HEK293 (cell line): ENCODE data around the gene APBB1.

Source experiments
- CTCF ChIA-PET: fragments of 350-600 bp; formaldehyde crosslinking; extraction: SDS; loops from one replicate; lab custom pipeline; 2021; ENCODE audit warnings: antibody characterized with exemption; lab: Yijun Ruan, JAX
- POLR2A ChIA-PET: fragments of 300-600 bp; formaldehyde crosslinking; extraction: SDS; loops from one replicate; lab custom pipeline; 2020; ENCODE audit warnings: antibody characterized with exemption, inconsistent platforms; lab: Yijun Ruan, JAX
- H3K27ac ChIP-seq: fragments of 200-500 bp; sonication (Bioruptor generic); 2 replicates; pipeline ENCODE4 v1.5.1; 2014; ENCODE audit warnings: low read depth, low read length, control low read depth, inconsistent platforms; ENCODE audit errors: extremely low read depth
- H3K36me3 ChIP-seq, 2 experiments: fragments of 200-500 bp in 1 of 2; sonication (Bioruptor generic) in 1 of 2; 1 replicate in 1 of 2; 2 replicates in 1 of 2; pipeline ENCODE4 v1.5.1; 2014 to 2017; ENCODE audit warnings: inconsistent platforms in 2 of 2, low read length in 2 of 2; ENCODE audit not compliant: control insufficient read depth in 2 of 2, insufficient read depth in 1 of 2
- H3K4me1 ChIP-seq: fragments of 200-500 bp; sonication (Bioruptor generic); 2 replicates; pipeline ENCODE4 v1.5.1; 2014; ENCODE audit warnings: mild to moderate bottlenecking, low read length, inconsistent platforms; ENCODE audit not compliant: control insufficient read depth, insufficient read depth
- H3K4me3 ChIP-seq: 2 replicates; pipeline ENCODE4 v1.5.1; 2011; ENCODE audit warnings: low read depth, mild to moderate bottlenecking, control low read depth, low read length, moderate library complexity
- H3K9me3 ChIP-seq: fragments of 200-500 bp; sonication (Bioruptor generic); 2 replicates; pipeline ENCODE4 v1.5.1; 2014; ENCODE audit warnings: low read depth, low read length, inconsistent platforms; ENCODE audit not compliant: control insufficient read depth, insufficient read depth
- GLIS1 ChIP-seq: fragments of 450-650 bp; formaldehyde crosslinking; IDR thresholded peaks from 2 replicates; pipeline ENCODE4 v1.5.1; 2016; ENCODE audit warnings: missing biosample characterization, missing genetic modification characterization
- GLIS2 ChIP-seq: fragments of 450-650 bp; formaldehyde crosslinking; IDR thresholded peaks from 2 replicates; pipeline ENCODE4 v1.5.1; 2016; ENCODE audit warnings: missing biosample characterization, missing genetic modification characterization
- PRDM10 ChIP-seq: fragments of 450-650 bp; formaldehyde crosslinking; IDR thresholded peaks from 2 replicates; pipeline ENCODE4 v1.5.1; 2016; ENCODE audit warnings: missing biosample characterization, missing genetic modification characterization
- REPIN1 ChIP-seq: fragments of 450-650 bp; formaldehyde crosslinking; IDR thresholded peaks from 2 replicates; pipeline ENCODE4 v1.5.1; 2017; ENCODE audit warnings: missing biosample characterization, missing genetic modification characterization, low read depth
- YY1 ChIP-seq: fragments of 450-650 bp; formaldehyde crosslinking; IDR thresholded peaks from 2 replicates; pipeline ENCODE4 v1.5.1; 2018; ENCODE audit warnings: missing biosample characterization, missing genetic modification characterization
- ZBTB1 ChIP-seq: fragments of 450-650 bp; formaldehyde crosslinking; IDR thresholded peaks from 2 replicates; pipeline ENCODE4 v1.5.1; 2016; ENCODE audit warnings: missing biosample characterization, missing genetic modification characterization
- ZBTB21 ChIP-seq: fragments of 450-650 bp; formaldehyde crosslinking; IDR thresholded peaks from 2 replicates; pipeline ENCODE4 v1.5.1; 2017; ENCODE audit warnings: missing biosample characterization, missing genetic modification characterization
- ZNF148 ChIP-seq: fragments of 450-650 bp; formaldehyde crosslinking; IDR thresholded peaks from 2 replicates; pipeline ENCODE4 v1.5.0; 2017; ENCODE audit warnings: missing biosample characterization, missing genetic modification characterization, borderline replicate concordance
- ZNF169 ChIP-seq: fragments of 450-650 bp; formaldehyde crosslinking; IDR thresholded peaks from 2 replicates; pipeline ENCODE4 v1.5.1; 2016; ENCODE audit warnings: missing biosample characterization, missing genetic modification characterization
- ZNF174 ChIP-seq: fragments of 450-650 bp; formaldehyde crosslinking; IDR thresholded peaks from 2 replicates; pipeline ENCODE4 v1.5.0; 2017; ENCODE audit warnings: missing biosample characterization, mild to moderate bottlenecking, missing genetic modification characterization
- ZNF362 ChIP-seq: fragments of 450-650 bp; formaldehyde crosslinking; IDR thresholded peaks from 2 replicates; pipeline ENCODE4 v1.5.1; 2016; ENCODE audit warnings: missing biosample characterization, missing genetic modification characterization
- ZNF426 ChIP-seq: fragments of 450-650 bp; formaldehyde crosslinking; IDR thresholded peaks from 2 replicates; pipeline ENCODE4 v1.5.1; 2017; ENCODE audit warnings: missing biosample characterization, missing genetic modification characterization, mild to moderate bottlenecking, inconsistent platforms, moderate library complexity
- ZNF473 ChIP-seq: fragments of 450-650 bp; formaldehyde crosslinking; IDR thresholded peaks from 2 replicates; pipeline ENCODE4 v1.5.1; 2017; ENCODE audit warnings: missing biosample characterization, missing genetic modification characterization
- ZNF555 ChIP-seq: fragments of 450-650 bp; formaldehyde crosslinking; conservative IDR thresholded peaks from 2 replicates; pipeline ENCODE4 v1.5.1; 2017; ENCODE audit warnings: missing biosample characterization, mild to moderate bottlenecking, missing genetic modification characterization, inconsistent platforms
- ZNF558 ChIP-seq: fragments of 450-650 bp; formaldehyde crosslinking; IDR thresholded peaks from 2 replicates; pipeline ENCODE4 v1.5.1; 2016; ENCODE audit warnings: missing biosample characterization, missing genetic modification characterization
- ZNF561 ChIP-seq: fragments of 450-650 bp; IDR thresholded peaks from 2 replicates; pipeline ENCODE4 v1.5.1; 2018; ENCODE audit warnings: missing biosample characterization, missing genetic modification characterization, borderline replicate concordance
- ZNF624 ChIP-seq: fragments of 450-650 bp; formaldehyde crosslinking; IDR thresholded peaks from 2 replicates; pipeline ENCODE4 v1.5.1; 2017; ENCODE audit warnings: missing biosample characterization, missing genetic modification characterization
- ZNF792 ChIP-seq: fragments of 450-650 bp; formaldehyde crosslinking; IDR thresholded peaks from 2 replicates; pipeline ENCODE4 v1.5.1; 2016; ENCODE audit warnings: missing biosample characterization, missing genetic modification characterization
- ZNF837 ChIP-seq: fragments of 450-650 bp; formaldehyde crosslinking; IDR thresholded peaks from 2 replicates; pipeline ENCODE4 v1.5.1; 2016; ENCODE audit warnings: missing biosample characterization, missing genetic modification characterization
- ZXDB ChIP-seq: fragments of 450-650 bp; formaldehyde crosslinking; IDR thresholded peaks from 2 replicates; pipeline ENCODE4 v1.5.1; 2016; ENCODE audit warnings: missing biosample characterization, missing genetic modification characterization
- TF ChIP-seq, protein P1 (sequence below): fragments of 450-650 bp; IDR thresholded peaks from 2 replicates; pipeline ENCODE4 v1.5.1; 2018; ENCODE audit warnings: missing biosample characterization, mild to moderate bottlenecking, missing genetic modification characterization
- TF ChIP-seq, protein P2 (sequence below): fragments of 450-650 bp; formaldehyde crosslinking; IDR thresholded peaks from 2 replicates; pipeline ENCODE4 v1.5.1; 2016; ENCODE audit warnings: missing biosample characterization, missing genetic modification characterization

APBB1 gene

DNA sequence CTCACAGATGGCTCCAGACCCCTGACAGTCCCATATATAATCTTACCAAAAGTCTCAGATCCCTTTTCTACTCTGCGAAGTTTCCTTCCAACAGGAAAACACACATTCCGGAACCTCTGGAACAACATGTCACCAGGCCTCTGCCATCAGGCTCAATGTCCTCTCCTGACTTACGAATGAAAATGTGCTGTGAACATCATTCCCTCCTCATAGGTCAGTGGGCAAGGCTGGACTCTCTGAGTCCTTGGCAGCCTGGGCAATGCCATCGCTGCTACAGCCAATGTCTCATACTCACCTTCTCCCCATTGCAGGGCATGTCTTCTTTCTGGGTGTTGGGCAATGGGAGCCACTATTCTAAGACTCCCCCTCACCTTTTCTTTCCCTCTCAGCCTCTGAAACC is 23.5 kb upstream of the APBB1 start:
- Histone ChIP-seq H3K4me1 (no peaks in the 10 kb centered on the region), H3K9me3 (no peaks in the 10 kb centered on the region), H3K27ac (no peak overlapping the region), H3K36me3 (peaks cover 0 to under 1% of the 10 kb centered on the region in 2 experiments; a peak in 1 of 3 replicates), H3K4me3 (no peak overlapping the region)
- TF ChIP-seq YY1 (tag by site-specific recombination) (no peak), ZBTB21 (tag by site-specific recombination) (no peak), ZNF148 (tag by site-specific recombination) (no peak), GLIS1 (no peak), ZNF624 (no peak), ZNF362 (tag by site-specific recombination) (no peak), REPIN1 (tag by site-specific recombination) (no peak)
- TF ChIP-seq, protein P1, sequence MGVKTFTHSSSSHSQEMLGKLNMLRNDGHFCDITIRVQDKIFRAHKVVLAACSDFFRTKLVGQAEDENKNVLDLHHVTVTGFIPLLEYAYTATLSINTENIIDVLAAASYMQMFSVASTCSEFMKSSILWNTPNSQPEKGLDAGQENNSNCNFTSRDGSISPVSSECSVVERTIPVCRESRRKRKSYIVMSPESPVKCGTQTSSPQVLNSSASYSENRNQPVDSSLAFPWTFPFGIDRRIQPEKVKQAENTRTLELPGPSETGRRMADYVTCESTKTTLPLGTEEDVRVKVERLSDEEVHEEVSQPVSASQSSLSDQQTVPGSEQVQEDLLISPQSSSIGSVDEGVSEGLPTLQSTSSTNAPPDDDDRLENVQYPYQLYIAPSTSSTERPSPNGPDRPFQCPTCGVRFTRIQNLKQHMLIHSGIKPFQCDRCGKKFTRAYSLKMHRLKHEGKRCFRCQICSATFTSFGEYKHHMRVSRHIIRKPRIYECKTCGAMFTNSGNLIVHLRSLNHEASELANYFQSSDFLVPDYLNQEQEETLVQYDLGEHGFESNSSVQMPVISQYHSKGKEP, result no peak
- TF ChIP-seq, protein P2, sequence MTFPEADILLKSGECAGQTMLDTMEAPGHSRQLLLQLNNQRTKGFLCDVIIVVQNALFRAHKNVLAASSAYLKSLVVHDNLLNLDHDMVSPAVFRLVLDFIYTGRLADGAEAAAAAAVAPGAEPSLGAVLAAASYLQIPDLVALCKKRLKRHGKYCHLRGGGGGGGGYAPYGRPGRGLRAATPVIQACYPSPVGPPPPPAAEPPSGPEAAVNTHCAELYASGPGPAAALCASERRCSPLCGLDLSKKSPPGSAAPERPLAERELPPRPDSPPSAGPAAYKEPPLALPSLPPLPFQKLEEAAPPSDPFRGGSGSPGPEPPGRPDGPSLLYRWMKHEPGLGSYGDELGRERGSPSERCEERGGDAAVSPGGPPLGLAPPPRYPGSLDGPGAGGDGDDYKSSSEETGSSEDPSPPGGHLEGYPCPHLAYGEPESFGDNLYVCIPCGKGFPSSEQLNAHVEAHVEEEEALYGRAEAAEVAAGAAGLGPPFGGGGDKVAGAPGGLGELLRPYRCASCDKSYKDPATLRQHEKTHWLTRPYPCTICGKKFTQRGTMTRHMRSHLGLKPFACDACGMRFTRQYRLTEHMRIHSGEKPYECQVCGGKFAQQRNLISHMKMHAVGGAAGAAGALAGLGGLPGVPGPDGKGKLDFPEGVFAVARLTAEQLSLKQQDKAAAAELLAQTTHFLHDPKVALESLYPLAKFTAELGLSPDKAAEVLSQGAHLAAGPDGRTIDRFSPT (tag by site-specific recombination), result no peak
- ChIA-PET CTCF (interaction anchor here (0.7 to 11.2 kb wide), 9 partner anchors 16 to 1579 kb away, joined by 3 to 228 read pairs (median 8); partner anchors contain the start of gene SMPD1), POLR2A (no interaction called here)

DNA sequence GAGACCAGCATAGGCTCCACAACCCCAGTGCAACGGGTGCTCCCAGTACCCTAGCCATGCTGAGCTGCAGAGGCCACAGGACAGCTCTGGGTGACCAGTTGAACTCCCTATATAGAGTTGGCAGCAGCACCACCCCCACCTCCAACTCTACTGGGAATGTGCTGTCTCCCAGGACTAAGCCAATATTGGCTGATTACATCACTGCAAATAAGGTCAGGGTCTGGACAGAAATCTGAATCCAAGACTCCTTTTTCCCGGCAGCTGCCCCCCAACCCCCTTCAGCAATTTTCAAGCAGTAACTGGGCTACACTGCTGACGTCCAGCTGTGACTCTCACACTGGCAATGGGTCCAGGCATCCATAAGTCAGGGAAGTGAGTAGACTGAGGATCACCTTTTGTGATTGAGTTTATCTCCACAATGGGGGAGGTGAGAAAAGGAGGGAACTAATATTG is 22.0 kb upstream of the APBB1 start, which contains the start of gene HPX:
TSS of gene HPX (minus strand) at position 82 of the 453 bp plus-strand sequence. CDS start at position 58, 24 bp downstream.
- ChIA-PET CTCF (interaction anchor here (0.6 to 11.2 kb wide), 9 partner anchors 12 to 242 kb away, joined by 3 to 228 read pairs (median 5); partner anchors contain the start of gene MRPL17), POLR2A (no interaction called here)
- H3K27ac ChIP-seq, result no peak within 1 kb of the TSS
- no peak for TF ChIP-seq ZNF174 (tag by site-specific recombination)
- no peak for TF ChIP-seq ZNF792
- no peak for TF ChIP-seq ZNF558 (tag by site-specific recombination)
- TF ChIP-seq ZNF169 (tag by site-specific recombination), result no peak
- no peak for TF ChIP-seq PRDM10 (tag by site-specific recombination)
- no peak for TF ChIP-seq ZNF426
- TF ChIP-seq ZNF561 (tag by site-specific recombination), result no peak
- TF ChIP-seq ZXDB (tag by site-specific recombination), result no peak
- no peak for TF ChIP-seq ZNF837 (tag by site-specific recombination)
- no peak for TF ChIP-seq GLIS2
- no peak for TF ChIP-seq ZNF555
- TF ChIP-seq ZNF473 (tag by site-specific recombination), result no peak
- no peak for TF ChIP-seq ZBTB1 (tag by site-specific recombination)
- no peak within 1 kb of the TSS for H3K4me3 ChIP-seq
- no peaks in the 10 kb centered on the region for H3K9me3 ChIP-seq
- H3K36me3 ChIP-seq, result no peaks in the 10 kb centered on the region
- no peaks in the 10 kb centered on the region for H3K4me1 ChIP-seq
